GM12878 (cell line): Measurements from ENCODE around the gene CAMKMT. TPM values are rescaled to one million over a fixed set of nuclear protein-coding genes. Genes with fewer than 3 reads are reported as not detected.

ENCODE experiments used
- ATAC-seq: fragments of 200-7000 bp; cut with Tn5 transposase; 3 replicates; pipeline ENCODE4 v1.9.1; 2020; ENCODE audit warnings: mild to moderate bottlenecking, moderate library complexity
- BruUV-seq: library from RNA; stranded (reverse); fragments of 400-500 nt; replicated peaks from 2 replicates; lab custom pipeline; 2021; lab: Mats Ljungman, UMichigan
- CTCF ChIA-PET: fragments of 300-600 bp; sonication (Branson Sonifier 250); formaldehyde crosslinking; extraction: SDS; loops from one replicate; lab custom pipeline; 2021; ENCODE audit warnings: inconsistent platforms; lab: Yijun Ruan, JAX
- POLR2A ChIA-PET: fragments of 350-600 bp; formaldehyde crosslinking; extraction: SDS; loops from one replicate; lab custom pipeline; 2021; ENCODE audit warnings: inconsistent platforms; lab: Charles Lee
- RAD21 ChIA-PET: fragments of 300-600 bp; sonication (Branson Sonifier 250); formaldehyde crosslinking; loops from one replicate; lab custom pipeline; 2023; ENCODE audit warnings: antibody characterized with exemption; ENCODE audit not compliant: unreplicated experiment; lab: Charles Lee
- SMC1A ChIA-PET: fragments of 300-600 bp; sonication (Branson Sonifier 250); formaldehyde crosslinking; loops from one replicate; lab custom pipeline; 2023; ENCODE audit not compliant: unreplicated experiment, uncharacterized antibody; lab: Charles Lee
- DNase-seq: peaks from one replicate; pipeline ENCODE4 v3.0.0-alpha.2; 2011; ENCODE audit warnings: low read depth, low spot score
- FAIRE-seq: peaks from 3 replicates; lab custom pipeline; 2011; peaks lifted over from hg19 to GRCh38; lab: Jason Lieb, UNC
- H2AFZ ChIP-seq: 2 replicates; pipeline ENCODE4 v1.6.0; 2011; ENCODE audit warnings: low read depth, low read length, control low read depth; ENCODE audit not compliant: control insufficient read depth
- H3K27ac ChIP-seq: 2 replicates; pipeline ENCODE4 v1.5.1; 2011; ENCODE audit warnings: control low read depth; ENCODE audit not compliant: control insufficient read depth, insufficient read depth
- H3K27me3 ChIP-seq, 2 experiments: replicated peaks in 1 of 2; 2 replicates each; pipeline versions ENCODE4 v1.6.0 to v1.6.1; 2011; ENCODE audit warnings: low read length in 1 of 2; ENCODE audit not compliant: control insufficient read depth in 2 of 2, insufficient read depth in 2 of 2
- H3K36me3 ChIP-seq, 2 experiments: 2 replicates each; pipeline ENCODE4 v1.5.1; 2011; ENCODE audit warnings: low read length in 1 of 2; ENCODE audit not compliant: control insufficient read depth in 2 of 2, insufficient read depth in 2 of 2
- H3K4me1 ChIP-seq: 2 replicates; pipeline ENCODE4 v1.6.1; 2011; ENCODE audit warnings: mild to moderate bottlenecking, low read length, moderate library complexity, mixed read lengths; ENCODE audit not compliant: control insufficient read depth, insufficient read depth
- H3K4me2 ChIP-seq: 2 replicates; pipeline ENCODE4 v1.6.0; 2011; ENCODE audit warnings: control low read depth; ENCODE audit not compliant: control insufficient read depth, insufficient read depth
- H3K4me3 ChIP-seq: fragments of 200-600 bp; sonication (generic); 2 replicates; pipeline ENCODE4 v1.5.1; 2016
- H3K79me2 ChIP-seq: 2 replicates; pipeline ENCODE4 v1.6.0; 2011; ENCODE audit warnings: low read length; ENCODE audit not compliant: control insufficient read depth, insufficient read depth
- H3K9ac ChIP-seq: 2 replicates; pipeline ENCODE4 v1.8.0; 2011; ENCODE audit warnings: low read length, control low read depth, mixed read lengths; ENCODE audit not compliant: control insufficient read depth, insufficient read depth
- H3K9me3 ChIP-seq: replicated peaks from 3 replicates; pipeline ENCODE4 v1.5.1; 2011; ENCODE audit warnings: mild to moderate bottlenecking, low read length; ENCODE audit not compliant: control insufficient read depth, insufficient read depth
- H4K20me1 ChIP-seq: 2 replicates; pipeline ENCODE4 v1.6.0; 2011; ENCODE audit not compliant: control insufficient read depth, insufficient read depth
- CHD1 ChIP-seq: IDR thresholded peaks from 2 replicates; pipeline ENCODE4 v1.6.1; 2012; ENCODE audit warnings: low read depth, low read length, improper control_type of control experiment
- E2F4 ChIP-seq: IDR thresholded peaks from 2 replicates; pipeline ENCODE4 v1.6.1; 2012; ENCODE audit warnings: low read depth, low read length, improper control_type of control experiment
- POLR2AphosphoS5 ChIP-seq: IDR thresholded peaks from 2 replicates; pipeline ENCODE4 v1.6.1; 2011; ENCODE audit warnings: mild to moderate bottlenecking, low read length, inconsistent platforms
- PRDM15 ChIP-seq: fragments of 450-650 bp; formaldehyde crosslinking; IDR thresholded peaks from 2 replicates; pipeline ENCODE4 v1.4.0; 2020; ENCODE audit warnings: mild to moderate bottlenecking, moderate library complexity
- REST ChIP-seq: IDR thresholded peaks from 2 replicates; pipeline ENCODE4 v1.6.1; 2012; ENCODE audit warnings: mild to moderate bottlenecking, low read depth, low read length
- SP1 ChIP-seq: IDR thresholded peaks from one replicate; pipeline ENCODE4 v1.6.1; 2011; ENCODE audit warnings: low read depth, low read length
- TCF12 ChIP-seq: IDR thresholded peaks from 2 replicates; pipeline ENCODE4 v1.6.1; 2011; ENCODE audit warnings: low read depth, mild to moderate bottlenecking, low read length
- USF2 ChIP-seq: IDR thresholded peaks from 2 replicates; pipeline ENCODE4 v1.6.1; 2011; ENCODE audit warnings: low read depth, low read length, improper control_type of control experiment, borderline replicate concordance
- WGBS: methylation state at CpG from one replicate; pipeline ENCODE4 v1.1.6; 2016; ENCODE audit warnings: low lambda C conversion rate; ENCODE audit not compliant: insufficient replicate concordance, insufficient coverage; ENCODE audit errors: missing lambda C conversion rate; 5-methylcytosine and 5-hydroxymethylcytosine counted together
- in situ Hi-C: fragments of 300-500 bp; cut with MboI; formaldehyde crosslinking; loops from 9 replicates; pipeline ENCODE4 v1.14.3; 2018; ENCODE audit warnings: mixed read lengths
- intact Hi-C: fragments of 100-400 bp; cut with micrococcal nuclease; formaldehyde crosslinking; loops from one replicate; pipeline ENCODE4 v1.14.2; 2022; ENCODE audit not compliant: unreplicated experiment
- polyA plus RNA-seq, 11 experiments: library from polyadenylated mRNA; depleted of rRNA in 4 of 11; unstranded in 6 of 11; stranded (reverse) in 5 of 11; fragments of >200 nt; fragmentation: Nextera tagmentation in 4 of 11; fragmentation: Illumina TruSeq in 1 of 11; extraction: Ambion mirVana in 4 of 11; extraction: Trizol in 1 of 11; gene quantifications; 1 replicate in 1 of 11; 2 replicates in 10 of 11; pipeline versions ENCODE4 v1.2.1 to v1.2.3, GENCODE V29; 2011 to 2016; ENCODE audit warnings: inconsistent platforms in 2 of 11, missing spikeins in 2 of 11, low read depth in 1 of 11
- total RNA-seq, 4 experiments: library from RNA; depleted of rRNA in 3 of 4; stranded (reverse); fragments of >200 nt in 3 of 4; fragmentation: Illumina TruSeq in 1 of 4; extraction: Trizol in 1 of 4; gene quantifications; 2 replicates each; pipeline versions ENCODE4 v1.2.1 to v1.2.3, GENCODE V29; 2013 to 2021

The CAMKMT gene
- total and polyA plus RNA-seq, 10 of the 15 experiments (the other 5 are each of a cell fraction or from before 2014, with no cell fraction given) = 2.7 to 16.0 (median 11.8) TPM

- Histone ChIP-seq H4K20me1 (no peaks in the 10 kb centered on the region), H3K9me3 (no peaks in the 10 kb centered on the region), H3K36me3 (no peaks in the 10 kb centered on the region), H3K4me1 (no peaks in the 10 kb centered on the region), H3K79me2 (no peaks in the 10 kb centered on the region), H3K27me3 (no peaks in the 10 kb centered on the region), H3K4me3 (no peak overlapping the region), H3K9ac (no peak overlapping the region), H3K27ac (no peak overlapping the region), H2AFZ (no peak overlapping the region), H3K4me2 (no peak overlapping the region)
- RAD21 ChIA-PET = interaction anchor here (0.9 to 5.8 kb wide), 7 partner anchors 8 to 394 kb away, joined by 3 to 56 read pairs (median 6); no protein-coding TSS in a partner anchor
- ATAC-seq (no peak), DNase-seq (no peak), FAIRE-seq (no peak)
- 96% methylated on average over 5 of the region's 5 CpGs for WGBS
- POLR2A ChIA-PET = no interaction called here
- no TSS peak for BruUV-seq
- CTCF ChIA-PET = interaction anchor here (1.0 to 6.7 kb wide), 11 partner anchors 8 to 394 kb away, joined by 3 to 88 read pairs (median 16); no protein-coding TSS in a partner anchor
- in situ Hi-C loops (no loop called here), intact Hi-C loops (loop anchor here (5.0 kb wide), 1 partner anchor 395 kb away; no protein-coding TSS in a partner anchor)
- SMC1A ChIA-PET = interaction anchor here (0.7 to 5.6 kb wide), 11 partner anchors 11 to 393 kb away, joined by 3 to 56 read pairs (median 24); no protein-coding TSS in a partner anchor
- no peak for TF ChIP-seq CHD1
- no peak for TF ChIP-seq USF2
- TF ChIP-seq PRDM15 = no peak
- TF ChIP-seq REST = no peak
- no peak for TF ChIP-seq SP1
- TF ChIP-seq POLR2AphosphoS5 = no peak
- TF ChIP-seq TCF12 = no peak
- no peak for TF ChIP-seq E2F4
Observed at GRCh38 chr2:44562737-44563136, 201.0 kb downstream of the CAMKMT start.
